Spleen (tissue), 7 donors: Measurements from ENCODE around the gene HOXC6.

Source experiments
- POLR2A ChIP-seq, 3 donors: fragments of 450-650 bp; IDR thresholded peaks; one replicate each; pipeline ENCODE4 v1.5.1; 2017; ENCODE audit warnings: antibody characterized with exemption in 3 of 3, mild to moderate bottlenecking in 1 of 3
- POLR2AphosphoS5 ChIP-seq, 3 donors: sonication (generic); formaldehyde crosslinking; IDR thresholded peaks; one replicate each; pipeline ENCODE4 v1.5.1; 2017; ENCODE audit warnings: antibody characterized with exemption in 3 of 3
- TF ChIP-seq, protein P1 (sequence below), 11 experiments: fragments of 200-600 bp in 7 of 11; fragments of 450-650 bp in 4 of 11; sonication (generic) in 4 of 11; IDR thresholded peaks in 8 of 11; conservative IDR thresholded peaks in 3 of 11; 1 replicate in 7 of 11; 2 replicates in 4 of 11; pipeline versions ENCODE4 v1.4.0 to v1.8.0; 2016 to 2021; ENCODE audit warnings: antibody characterized with exemption in 11 of 11, inconsistent platforms in 4 of 11, mild to moderate bottlenecking in 1 of 11
- donor health status: DM: no; HTN: no; CAD: no; lungs with moderate emphysema.
- donor health status: DM: no; HTN: no; CAD: no.
- donor health status: DM: no; HTN: no; CAD: no.

DNA sequence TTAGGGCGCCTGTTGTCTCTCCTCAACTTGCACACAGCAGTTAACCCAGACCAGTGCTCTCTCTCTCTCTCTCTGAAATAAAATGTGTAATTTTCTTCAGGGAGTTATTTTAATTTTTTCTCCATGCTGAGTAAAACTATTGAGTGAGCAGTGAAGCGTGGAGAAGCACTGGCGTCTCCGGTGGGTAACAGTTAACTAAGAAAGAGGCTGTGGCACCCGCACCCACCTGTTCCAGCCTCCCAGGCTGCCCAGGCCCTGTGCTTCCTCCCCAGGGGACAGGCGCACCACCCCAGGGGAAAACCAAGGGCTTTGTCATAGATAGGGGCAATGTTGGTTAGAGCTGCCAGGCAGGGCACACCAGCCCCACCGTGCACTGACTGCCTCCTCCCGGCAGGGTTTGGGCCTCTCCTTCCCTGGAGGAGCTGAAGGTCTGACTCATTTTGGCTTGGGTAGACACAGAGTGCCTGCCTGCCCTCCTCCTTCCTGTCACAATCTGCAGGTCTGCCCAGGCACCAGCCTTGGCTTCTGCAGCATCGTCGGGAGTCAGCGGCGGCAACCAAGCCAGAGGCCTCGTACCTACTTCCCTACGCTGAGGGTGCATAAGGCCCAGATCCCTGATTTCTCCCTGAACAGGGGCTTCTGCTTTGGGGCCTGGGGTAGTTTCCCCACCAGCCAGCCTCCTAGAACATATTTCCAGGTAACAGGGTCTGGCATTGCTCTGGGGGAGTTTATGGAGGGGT lies 8.6 kb downstream of the HOXC6 start:
- TF ChIP-seq, protein P1, sequence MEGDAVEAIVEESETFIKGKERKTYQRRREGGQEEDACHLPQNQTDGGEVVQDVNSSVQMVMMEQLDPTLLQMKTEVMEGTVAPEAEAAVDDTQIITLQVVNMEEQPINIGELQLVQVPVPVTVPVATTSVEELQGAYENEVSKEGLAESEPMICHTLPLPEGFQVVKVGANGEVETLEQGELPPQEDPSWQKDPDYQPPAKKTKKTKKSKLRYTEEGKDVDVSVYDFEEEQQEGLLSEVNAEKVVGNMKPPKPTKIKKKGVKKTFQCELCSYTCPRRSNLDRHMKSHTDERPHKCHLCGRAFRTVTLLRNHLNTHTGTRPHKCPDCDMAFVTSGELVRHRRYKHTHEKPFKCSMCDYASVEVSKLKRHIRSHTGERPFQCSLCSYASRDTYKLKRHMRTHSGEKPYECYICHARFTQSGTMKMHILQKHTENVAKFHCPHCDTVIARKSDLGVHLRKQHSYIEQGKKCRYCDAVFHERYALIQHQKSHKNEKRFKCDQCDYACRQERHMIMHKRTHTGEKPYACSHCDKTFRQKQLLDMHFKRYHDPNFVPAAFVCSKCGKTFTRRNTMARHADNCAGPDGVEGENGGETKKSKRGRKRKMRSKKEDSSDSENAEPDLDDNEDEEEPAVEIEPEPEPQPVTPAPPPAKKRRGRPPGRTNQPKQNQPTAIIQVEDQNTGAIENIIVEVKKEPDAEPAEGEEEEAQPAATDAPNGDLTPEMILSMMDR (IDR thresholded peaks at IDR 0.05 in 8 of 11, conservative IDR thresholded peaks at IDR 0.05 in 3 of 11) = no peak
- TF ChIP-seq POLR2A (IDR thresholded peaks at IDR 0.05) (no peak), POLR2AphosphoS5 (IDR thresholded peaks at IDR 0.05) (no peak)
